ENCODE measurements around the gene CRYBB1. TPM values are rescaled to one million over a fixed set of nuclear protein-coding genes. Genes with fewer than 3 reads are reported as not detected.

Gene CRYBB1
- total RNA-seq, 1 donor from 2014 or later = not detected

- ATAC-seq (no peak), DNase-seq (ENCODE audit: low spot score) (no peak)
Observed at GRCh38 chr22:26610072-26610958, 7.5 kb downstream of the CRYBB1 start.

GRCh38 chr22:26609287-26609686, 8.5 kb downstream of the CRYBB1 start:
- DNase-seq (ENCODE audit: low spot score) (no peak), ATAC-seq (no peak)

- ATAC-seq = no peak
- DNase-seq (ENCODE audit: low spot score) = no peak
Observed at GRCh38 chr22:26608129-26608528, 9.7 kb downstream of the CRYBB1 start.

GRCh38 chr22:26606611-26607010, 11.2 kb downstream of the CRYBB1 start:
- no peak for DNase-seq (ENCODE audit: low spot score)
- ATAC-seq = no peak

GRCh38 chr22:26604368-26604767, 13.5 kb downstream of the CRYBB1 start:
- DNase-seq (ENCODE audit: low spot score) = no peak
- ATAC-seq = no peak

GRCh38 chr22:26602127-26602526, 15.7 kb downstream of the CRYBB1 start:
- DNase-seq (ENCODE audit: low spot score) = no peak
- no peak for ATAC-seq

- DNase-seq (ENCODE audit: low spot score) = no peak
- no peak for ATAC-seq
Observed at GRCh38 chr22:26601726-26602125, 16.1 kb downstream of the CRYBB1 start.

- ATAC-seq = no peak
- no peak for DNase-seq (ENCODE audit: low spot score)
Observed at GRCh38 chr22:26599505-26599904, 18.3 kb downstream of the CRYBB1 start.

GRCh38 chr22:26597480-26597879, 20.3 kb downstream of the CRYBB1 start:
- DNase-seq (ENCODE audit: low spot score) (no peak), ATAC-seq (peak; percentile 31)

GRCh38 chr22:26597026-26597425, 20.8 kb downstream of the CRYBB1 start:
- ATAC-seq (no peak), DNase-seq (ENCODE audit: low spot score) (no peak)

- DNase-seq (ENCODE audit: low spot score) (no peak), ATAC-seq (no peak)
Observed at GRCh38 chr22:26593763-26594162, 24.1 kb downstream of the CRYBB1 start.

GRCh38 chr22:26592421-26592891, 25.4 kb downstream of the CRYBB1 start:
- no peak for ATAC-seq
- DNase-seq (ENCODE audit: low spot score) = no peak

GRCh38 chr22:26589845-26590736, 27.7 kb downstream of the CRYBB1 start, which contains the start of gene TPST2:
Gene TPST2, minus strand, starts transcription at chr22:26590132. Its CDS starts 48,502 bp downstream, at chr22:26541630.
- peak; percentile 90 for ATAC-seq

GRCh38 chr22:26589367-26589844, 28.4 kb downstream of the CRYBB1 start:
- peak; percentile 77 for ATAC-seq
- peak; percentile 88 for DNase-seq (ENCODE audit: low spot score)

More at GRCh38 chr22:26589845-26590736, 27.7 kb downstream of the CRYBB1 start, which contains the start of gene TPST2:
- DNase-seq (ENCODE audit: low spot score) = peak; percentile 89

- ATAC-seq (no peak), DNase-seq (ENCODE audit: low spot score) (no peak)
Observed at GRCh38 chr22:26588729-26589366, 29.0 kb downstream of the CRYBB1 start.

- no peak for DNase-seq (ENCODE audit: low spot score)
- ATAC-seq = no peak
Observed at GRCh38 chr22:26587991-26588613, 29.7 kb downstream of the CRYBB1 start.

GRCh38 chr22:26586556-26587325, 31.1 kb downstream of the CRYBB1 start:
- ATAC-seq (no peak), DNase-seq (ENCODE audit: low spot score) (no peak)

GRCh38 chr22:26585104-26585790, 32.6 kb downstream of the CRYBB1 start:
- DNase-seq (ENCODE audit: low spot score) = peak; percentile 83
- peak; percentile 43 for ATAC-seq

GRCh38 chr22:26584010-26584409, 33.8 kb downstream of the CRYBB1 start:
- ATAC-seq (no peak), DNase-seq (ENCODE audit: low spot score) (no peak)

Data from left lobe of liver (tissue), 2 donors.